Parathyroid adenoma (tissue), 2 donors: Measurements from ENCODE around the gene WDR70.
"Not testable (repeated sequence)": the region's sequence is repeated elsewhere in the genome, so short reads cannot be mapped to it uniquely, and the experiment has no call there.

Experiments
- H2AFZ ChIP-seq: fragments of 300-600 bp; sonication (generic); one replicate; pipeline ENCODE4 v1.7.0; 2017; ENCODE audit warnings: antibody characterized with exemption, mild to moderate bottlenecking
- H3K27ac ChIP-seq: fragments of 300-600 bp; sonication (generic); one replicate; pipeline ENCODE4 v1.7.0; 2017
- H3K27me3 ChIP-seq: fragments of 300-600 bp; sonication (generic); one replicate; pipeline ENCODE4 v1.7.0; 2017; ENCODE audit warnings: low read length; ENCODE audit not compliant: control insufficient read depth, insufficient read depth
- H3K36me3 ChIP-seq: fragments of 300-600 bp; sonication (generic); one replicate; pipeline ENCODE4 v1.7.0; 2017; ENCODE audit warnings: low read length; ENCODE audit not compliant: control insufficient read depth, insufficient read depth
- H3K4me1 ChIP-seq: fragments of 300-600 bp; sonication (generic); one replicate; pipeline ENCODE4 v1.7.0; 2017; ENCODE audit warnings: control low read depth
- H3K4me2 ChIP-seq: fragments of 300-600 bp; sonication (generic); one replicate; pipeline ENCODE4 v1.7.0; 2017; ENCODE audit warnings: low read length
- H3K4me3 ChIP-seq: fragments of 300-600 bp; sonication (generic); one replicate; pipeline ENCODE4 v1.7.0; 2017; ENCODE audit warnings: low read depth, low read length
- H3K79me2 ChIP-seq: fragments of 300-600 bp; sonication (generic); one replicate; pipeline ENCODE4 v1.7.0; 2017; ENCODE audit warnings: control low read depth
- H3K9ac ChIP-seq: fragments of 300-600 bp; sonication (generic); one replicate; pipeline ENCODE4 v1.7.0; 2017; ENCODE audit warnings: mild to moderate bottlenecking
- H3K9me3 ChIP-seq: fragments of 300-600 bp; sonication (generic); one replicate; pipeline ENCODE4 v1.7.0; 2017; ENCODE audit warnings: low read length; ENCODE audit not compliant: control insufficient read depth
- TF ChIP-seq, protein P1 (sequence below): fragments of 300-600 bp; sonication (generic); IDR thresholded peaks from one replicate; pipeline ENCODE4 v1.7.0; 2017; ENCODE audit warnings: antibody characterized with exemption, mild to moderate bottlenecking
- donor health status: primary hyperparathyroidism.

WDR70 gene

DNA sequence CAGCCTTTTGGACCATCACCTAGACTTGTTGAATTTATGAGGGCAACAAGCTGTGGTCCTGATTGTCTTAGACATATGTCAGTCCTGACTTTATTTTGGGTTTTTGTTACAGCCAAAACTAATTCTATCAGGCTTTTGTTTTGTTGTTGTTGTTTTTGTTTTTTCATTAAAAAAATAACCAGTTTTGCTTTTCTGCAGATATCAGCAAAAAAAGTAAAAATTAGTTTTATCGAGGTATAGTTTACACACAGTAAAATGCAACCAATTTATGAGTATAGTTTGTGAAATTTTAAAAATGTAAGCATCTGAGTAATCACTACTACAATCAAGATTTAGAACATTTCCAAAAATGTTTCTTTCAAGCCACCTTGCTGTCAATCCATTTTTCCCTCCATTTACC, 48.9 kb downstream of the WDR70 start:
- H2AFZ ChIP-seq: no peak overlapping the region
- no peaks in the 10 kb centered on the region for H3K27me3 ChIP-seq
- TF ChIP-seq, protein P1, sequence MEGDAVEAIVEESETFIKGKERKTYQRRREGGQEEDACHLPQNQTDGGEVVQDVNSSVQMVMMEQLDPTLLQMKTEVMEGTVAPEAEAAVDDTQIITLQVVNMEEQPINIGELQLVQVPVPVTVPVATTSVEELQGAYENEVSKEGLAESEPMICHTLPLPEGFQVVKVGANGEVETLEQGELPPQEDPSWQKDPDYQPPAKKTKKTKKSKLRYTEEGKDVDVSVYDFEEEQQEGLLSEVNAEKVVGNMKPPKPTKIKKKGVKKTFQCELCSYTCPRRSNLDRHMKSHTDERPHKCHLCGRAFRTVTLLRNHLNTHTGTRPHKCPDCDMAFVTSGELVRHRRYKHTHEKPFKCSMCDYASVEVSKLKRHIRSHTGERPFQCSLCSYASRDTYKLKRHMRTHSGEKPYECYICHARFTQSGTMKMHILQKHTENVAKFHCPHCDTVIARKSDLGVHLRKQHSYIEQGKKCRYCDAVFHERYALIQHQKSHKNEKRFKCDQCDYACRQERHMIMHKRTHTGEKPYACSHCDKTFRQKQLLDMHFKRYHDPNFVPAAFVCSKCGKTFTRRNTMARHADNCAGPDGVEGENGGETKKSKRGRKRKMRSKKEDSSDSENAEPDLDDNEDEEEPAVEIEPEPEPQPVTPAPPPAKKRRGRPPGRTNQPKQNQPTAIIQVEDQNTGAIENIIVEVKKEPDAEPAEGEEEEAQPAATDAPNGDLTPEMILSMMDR: no peak
- H3K4me2 ChIP-seq: no peak overlapping the region
- no peaks in the 10 kb centered on the region for H3K36me3 ChIP-seq
- H3K27ac ChIP-seq: no peak overlapping the region
- H3K4me3 ChIP-seq: no peak overlapping the region
- no peaks in the 10 kb centered on the region for H3K4me1 ChIP-seq
- H3K79me2 ChIP-seq: no peaks in the 10 kb centered on the region
- no peak overlapping the region for H3K9ac ChIP-seq
- no peaks in the 10 kb centered on the region for H3K9me3 ChIP-seq

DNA sequence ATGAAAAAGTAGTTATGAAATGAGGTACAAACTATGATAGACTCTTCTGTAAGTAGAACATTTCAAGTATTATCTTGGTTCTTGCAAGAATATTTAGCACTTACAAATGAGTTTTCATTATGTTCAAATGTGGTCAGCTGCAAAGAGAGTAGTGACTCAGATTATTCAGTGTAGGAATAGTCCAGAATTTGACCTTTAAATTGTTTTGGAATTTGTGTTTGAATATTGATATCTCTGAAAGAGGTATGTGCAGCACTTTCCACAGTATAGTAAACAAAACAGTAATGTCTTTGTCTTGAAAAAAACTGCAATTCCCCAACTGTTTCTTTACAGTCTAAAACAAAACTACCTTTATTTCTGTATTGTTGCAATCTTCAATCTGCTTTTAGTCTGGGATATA, 56.1 kb downstream of the WDR70 start:
- no peak overlapping the region for H3K27ac ChIP-seq
- no peaks in the 10 kb centered on the region for H3K9me3 ChIP-seq
- H3K27me3 ChIP-seq: no peaks in the 10 kb centered on the region
- no peaks in the 10 kb centered on the region for H3K79me2 ChIP-seq
- no peaks in the 10 kb centered on the region for H3K36me3 ChIP-seq
- no peak overlapping the region for H2AFZ ChIP-seq
- no peak overlapping the region for H3K9ac ChIP-seq
- TF ChIP-seq, protein P1: no peak
- H3K4me3 ChIP-seq: no peak overlapping the region
- H3K4me1 ChIP-seq: no peaks in the 10 kb centered on the region
- no peak overlapping the region for H3K4me2 ChIP-seq

DNA sequence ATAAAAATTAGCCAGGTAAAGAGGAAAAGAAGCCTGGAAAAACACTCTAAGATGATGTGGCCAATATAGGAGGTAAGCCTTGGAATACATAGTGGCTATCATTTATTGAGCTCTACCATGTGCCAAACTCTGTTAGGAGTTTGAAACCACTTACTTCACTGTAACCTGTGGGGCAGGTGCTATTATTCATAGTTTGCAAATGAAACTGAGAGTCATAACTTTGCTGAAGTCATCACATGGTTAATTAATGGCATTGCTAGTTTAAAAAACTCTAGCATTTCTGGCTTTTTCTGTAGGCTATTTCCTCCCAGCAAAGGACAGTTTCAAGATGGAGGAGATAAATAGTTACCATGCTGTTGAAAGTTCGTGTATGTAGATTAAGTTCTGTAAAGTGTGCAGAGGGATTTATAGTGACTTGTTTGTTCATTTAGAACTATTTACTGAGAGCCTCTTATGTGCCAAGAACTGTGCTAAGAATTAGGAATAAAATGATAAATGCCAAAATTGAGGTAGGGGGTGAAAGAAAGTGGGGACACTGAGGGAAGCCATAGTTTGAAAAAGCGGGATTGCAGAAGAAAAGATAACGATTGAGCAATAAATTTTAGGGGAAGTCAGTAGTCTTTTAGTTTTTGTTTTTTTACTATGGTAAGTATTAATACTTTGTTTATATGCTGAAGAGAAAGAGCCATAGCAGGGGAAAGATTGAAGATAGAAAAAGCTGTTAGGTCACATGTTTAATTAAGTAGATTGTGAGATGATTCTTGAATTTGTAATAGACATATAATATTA, 57.2 kb downstream of the WDR70 start:
- no peak overlapping the region for H3K9ac ChIP-seq
- H3K4me1 ChIP-seq: no peaks in the 10 kb centered on the region
- no peaks in the 10 kb centered on the region for H3K27me3 ChIP-seq
- TF ChIP-seq, protein P1: no peak
- no peak overlapping the region for H2AFZ ChIP-seq
- H3K27ac ChIP-seq: no peak overlapping the region
- no peaks in the 10 kb centered on the region for H3K9me3 ChIP-seq
- H3K4me3 ChIP-seq: no peak overlapping the region
- H3K4me2 ChIP-seq: no peak overlapping the region
- H3K36me3 ChIP-seq: no peaks in the 10 kb centered on the region
- H3K79me2 ChIP-seq: no peaks in the 10 kb centered on the region

DNA sequence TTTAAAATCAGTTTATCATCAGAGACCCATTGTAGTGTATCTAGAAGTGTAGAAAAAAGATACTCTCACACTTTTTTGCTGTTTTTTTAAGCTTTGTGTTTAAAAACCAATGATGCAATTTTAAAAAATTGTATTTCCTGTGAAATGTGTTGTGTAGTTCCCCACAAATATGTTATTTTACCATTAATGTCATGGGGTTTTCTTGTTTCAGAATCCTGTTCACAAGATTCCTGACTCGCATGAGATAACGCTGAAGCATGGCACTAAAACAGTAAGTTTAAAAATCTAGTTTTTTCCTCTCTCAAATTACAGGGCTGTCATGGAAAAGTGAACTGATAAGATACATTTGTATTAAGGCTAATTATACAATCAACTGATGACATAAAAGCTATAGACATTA, 58.6 kb downstream of the WDR70 start:
- no peaks in the 10 kb centered on the region for H3K36me3 ChIP-seq
- H3K9ac ChIP-seq: no peak overlapping the region
- no peaks in the 10 kb centered on the region for H3K4me1 ChIP-seq
- TF ChIP-seq, protein P1: no peak
- H3K79me2 ChIP-seq: no peaks in the 10 kb centered on the region
- no peaks in the 10 kb centered on the region for H3K27me3 ChIP-seq
- H3K9me3 ChIP-seq: no peaks in the 10 kb centered on the region
- no peak overlapping the region for H3K27ac ChIP-seq
- H3K4me3 ChIP-seq: no peak overlapping the region
- no peak overlapping the region for H3K4me2 ChIP-seq
- H2AFZ ChIP-seq: no peak overlapping the region

DNA sequence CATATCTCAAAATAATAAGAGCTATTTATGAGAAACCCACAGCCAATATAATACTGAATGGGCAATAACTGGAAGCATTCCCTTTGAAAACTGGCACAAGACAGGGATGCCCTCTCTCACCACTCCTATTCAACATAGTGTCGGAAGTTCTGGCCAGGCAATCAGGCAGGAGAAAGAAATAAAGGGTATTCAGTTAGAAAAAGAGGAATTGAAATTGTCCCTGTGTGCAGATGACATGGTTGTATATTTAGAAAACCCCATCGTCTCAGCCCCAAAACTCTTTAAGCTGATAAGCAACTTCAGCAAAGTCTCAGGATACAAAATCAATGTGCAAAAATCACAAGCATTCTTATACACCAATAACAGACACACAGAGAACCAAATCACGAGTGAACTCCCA, 66.7 kb downstream of the WDR70 start:
- not testable (repeated sequence) for H3K4me3 ChIP-seq, H3K4me2 ChIP-seq, H3K27ac ChIP-seq, H3K79me2 ChIP-seq, H3K36me3 ChIP-seq, H3K9me3 ChIP-seq, H2AFZ ChIP-seq, H3K27me3 ChIP-seq, H3K9ac ChIP-seq, H3K4me1 ChIP-seq
